Naive B cell (primary cell): ENCODE results near the gene ZFP64. TPM values are rescaled to one million over a fixed set of nuclear protein-coding genes. Genes with fewer than 3 reads are reported as not detected.
"Not testable (repeated sequence)": the region's sequence is repeated elsewhere in the genome, so short reads cannot be mapped to it uniquely, and the experiment has no call there.

ENCODE experiments used
- ATAC-seq, 2 donors: fragments of 150-1000 bp; cut with Tn5 transposase; 2 replicates each; pipeline ENCODE4 v1.10.0; 2021; ENCODE audit warnings: low read depth in 2 of 2, mild to moderate bottlenecking in 2 of 2, moderate library complexity in 2 of 2
- DNase-seq: peaks from one replicate; pipeline ENCODE4 v3.0.0; 2022
- H3K27ac Mint-ChIP-seq, 6 donors: one replicate each; pipeline ENCODE4 v1.8.0; 2020 to 2022; ENCODE audit warnings: mild to moderate bottlenecking in 6 of 6, mixed read lengths in 6 of 6, moderate library complexity in 5 of 6, inconsistent platforms in 2 of 6
- H3K27me3 Mint-ChIP-seq, 3 donors: one replicate each; pipeline ENCODE4 v1.8.0; 2021 to 2022; ENCODE audit warnings: mixed read lengths in 3 of 3, mild to moderate bottlenecking in 1 of 3
- H3K36me3 Mint-ChIP-seq, 2 donors: one replicate each; pipeline ENCODE4 v1.8.0; 2020 to 2022; ENCODE audit warnings: mixed read lengths in 2 of 2, inconsistent platforms in 1 of 2, mild to moderate bottlenecking in 1 of 2
- H3K4me1 Mint-ChIP-seq, 3 donors: one replicate each; pipeline ENCODE4 v1.8.0; 2020 to 2022; ENCODE audit warnings: mixed read lengths in 3 of 3, inconsistent platforms in 1 of 3, mild to moderate bottlenecking in 1 of 3, moderate library complexity in 1 of 3
- H3K4me3 Mint-ChIP-seq, 8 donors: one replicate each; pipeline ENCODE4 v1.8.0; 2020 to 2022; ENCODE audit warnings: mild to moderate bottlenecking in 8 of 8, mixed read lengths in 8 of 8, moderate library complexity in 8 of 8, inconsistent platforms in 2 of 8
- H3K9me3 Mint-ChIP-seq, 7 donors: one replicate each; pipeline ENCODE4 v1.8.0; 2020 to 2022; ENCODE audit warnings: mixed read lengths in 7 of 7, mild to moderate bottlenecking in 5 of 7, inconsistent platforms in 2 of 7, moderate library complexity in 1 of 7
- polyA plus RNA-seq, 6 donors: library from polyadenylated mRNA; unstranded; fragments of 300-500 nt; fragmentation: Illumina TruSeq; gene quantifications; one replicate each; pipeline ENCODE4 v1.2.3, GENCODE V29; 2021; ENCODE audit warnings: low read depth in 6 of 6

ZFP64 gene
- polyA plus RNA-seq, 6 donors from 2014 or later = 5.7 to 12.1 (median 7.9) TPM

DNA sequence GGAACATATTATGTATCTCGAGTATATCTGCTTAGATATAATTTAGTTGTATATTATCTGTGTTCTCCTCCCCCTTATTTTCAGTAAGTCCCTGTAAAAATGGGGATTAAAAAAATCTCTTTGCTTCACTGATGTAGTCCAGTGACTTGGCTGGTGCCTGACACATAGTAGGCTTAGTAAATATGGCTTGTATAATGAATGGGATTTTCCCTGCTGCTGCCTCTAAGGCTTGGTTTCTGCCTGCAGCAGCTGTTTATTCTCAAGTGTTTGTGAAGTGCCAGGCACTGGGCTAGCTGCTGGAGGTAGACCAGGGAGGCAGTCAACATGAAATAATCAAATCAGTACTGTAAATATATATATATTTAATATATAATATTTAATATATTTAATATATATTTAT, 1.6 kb upstream of the ZFP64 start:
- Mint-ChIP-seq H3K4me3 (peak overlapping the region; percentile 6 to 97 (median 91)), H3K36me3 (no peaks in the 10 kb centered on the region), H3K9me3 (peaks cover 0 to 2% (median 0%) of the 10 kb centered on the region in 7 donors), H3K27me3 (no peaks in the 10 kb centered on the region), H3K4me1 (peaks cover 9 to 25% (median 11%) of the 10 kb centered on the region in 3 donors), H3K27ac (peak overlapping the region in 3 of 6 donors; percentile 44 to 91 (median 71))
- no peak for DNase-seq
- no peak for ATAC-seq

DNA sequence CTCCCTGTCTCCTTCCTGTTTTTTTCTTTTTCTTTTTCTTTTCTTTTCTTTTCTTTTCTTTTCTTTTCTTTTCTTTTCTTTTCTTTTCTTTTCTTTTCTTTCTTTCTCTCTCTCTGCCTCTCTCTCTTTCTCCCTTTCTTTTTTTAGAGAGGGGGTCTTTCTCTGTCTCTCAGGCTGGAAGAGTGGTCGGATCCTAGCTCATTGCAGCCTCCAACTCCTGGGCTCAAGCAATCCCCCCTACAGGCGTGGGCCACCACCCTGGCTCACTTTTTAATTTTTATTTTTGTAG, 1.1 kb upstream of the ZFP64 start:
- Mint-ChIP-seq H3K4me3 (peak overlapping the region; percentile 87 to 97 (median 94)), H3K27ac (peak overlapping the region in 4 of 6 donors; percentile 62 to 91 (median 74)), H3K4me1 (peaks cover 9 to 25% (median 11%) of the 10 kb centered on the region in 3 donors)
- not testable (repeated sequence) for H3K36me3 Mint-ChIP-seq, DNase-seq, H3K27me3 Mint-ChIP-seq, H3K9me3 Mint-ChIP-seq, ATAC-seq

DNA sequence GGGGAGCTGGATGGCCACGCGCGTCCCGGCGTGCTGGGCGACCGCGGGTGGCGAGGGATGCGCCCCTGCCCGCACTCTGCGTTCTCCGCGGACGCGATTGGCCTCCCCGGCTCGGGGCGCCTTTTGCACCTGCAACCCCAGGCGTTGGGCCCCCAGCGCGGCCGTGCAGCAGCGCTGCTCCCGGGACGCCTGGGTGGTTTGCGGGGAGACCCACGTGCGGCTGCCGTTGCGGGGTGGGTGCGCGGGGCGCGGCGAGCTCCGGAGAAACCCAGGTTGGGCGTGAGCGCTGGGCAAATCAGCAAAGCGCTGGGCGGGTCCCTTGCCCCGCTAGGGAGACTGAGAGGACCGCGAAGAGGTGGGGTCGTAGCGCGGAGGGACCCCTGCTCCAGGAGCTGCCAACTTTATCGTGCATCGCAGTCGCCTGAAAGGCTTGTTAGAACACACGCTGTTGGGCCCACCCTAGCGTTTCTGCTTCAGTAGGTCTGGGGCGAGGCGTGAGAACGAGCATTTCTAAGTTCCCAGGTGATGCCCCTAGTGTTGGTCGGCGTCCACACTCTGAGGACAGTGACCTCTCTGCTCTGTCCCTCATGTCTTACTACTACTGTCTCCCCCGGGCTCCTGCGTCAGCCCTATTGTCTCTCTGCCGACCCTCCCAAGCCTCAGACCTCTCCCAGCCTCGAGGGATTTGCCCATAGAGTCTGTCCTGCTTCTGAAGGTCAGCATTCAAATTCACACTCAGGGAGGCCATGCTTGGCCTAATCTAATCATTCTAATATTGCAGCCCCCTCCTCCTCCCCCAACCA, 538 bp upstream of the ZFP64 start:
- ATAC-seq (peak; percentile 43 to 48), DNase-seq (no peak)
- Mint-ChIP-seq H3K36me3 (no peaks in the 10 kb centered on the region), H3K4me3 (peak overlapping the region; percentile 87 to 97 (median 94)), H3K27ac (peak overlapping the region; percentile 39 to 94 (median 84)), H3K9me3 (peaks cover 0 to 2% (median 0%) of the 10 kb centered on the region in 7 donors), H3K27me3 (no peaks in the 10 kb centered on the region), H3K4me1 (peaks cover 9 to 25% (median 11%) of the 10 kb centered on the region in 3 donors)

DNA sequence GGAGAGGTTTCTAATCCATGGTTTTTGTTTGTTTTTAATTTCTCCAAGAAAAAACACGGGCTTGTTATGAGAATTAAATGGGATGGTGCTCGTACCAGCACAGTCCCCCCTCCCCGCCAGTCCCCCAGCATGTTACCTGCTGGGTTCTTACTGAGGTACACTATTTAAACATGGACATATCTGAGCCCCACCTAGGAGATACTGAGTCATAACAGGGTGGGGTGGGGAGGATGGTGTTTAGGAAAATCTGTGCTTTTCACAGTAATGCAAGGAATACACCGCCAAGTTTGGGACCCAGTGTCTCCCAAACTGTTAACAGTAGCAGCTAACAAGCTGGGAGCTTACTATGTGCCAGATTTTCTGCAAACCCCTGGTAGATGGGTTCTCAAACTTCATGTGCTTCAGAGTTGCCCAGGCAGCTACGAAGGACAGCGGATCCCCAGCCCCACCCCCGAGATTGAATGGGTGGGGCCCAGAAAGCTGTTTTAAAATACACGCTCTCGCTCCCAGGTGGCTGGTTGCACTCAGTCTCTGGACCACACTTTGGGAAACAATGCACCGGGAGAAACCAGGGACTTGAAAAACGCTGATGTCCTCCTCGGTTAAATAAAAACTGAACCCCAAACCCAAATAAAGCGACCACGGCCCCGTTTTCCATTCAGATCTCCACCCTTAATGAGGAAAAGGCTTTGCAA, 995 bp downstream of the ZFP64 start:
- H3K27ac Mint-ChIP-seq = peak overlapping the region; percentile 53 to 91 (median 82)
- H3K4me3 Mint-ChIP-seq = peak overlapping the region; percentile 87 to 98 (median 94)
- peak; percentile 9 for DNase-seq

DNA sequence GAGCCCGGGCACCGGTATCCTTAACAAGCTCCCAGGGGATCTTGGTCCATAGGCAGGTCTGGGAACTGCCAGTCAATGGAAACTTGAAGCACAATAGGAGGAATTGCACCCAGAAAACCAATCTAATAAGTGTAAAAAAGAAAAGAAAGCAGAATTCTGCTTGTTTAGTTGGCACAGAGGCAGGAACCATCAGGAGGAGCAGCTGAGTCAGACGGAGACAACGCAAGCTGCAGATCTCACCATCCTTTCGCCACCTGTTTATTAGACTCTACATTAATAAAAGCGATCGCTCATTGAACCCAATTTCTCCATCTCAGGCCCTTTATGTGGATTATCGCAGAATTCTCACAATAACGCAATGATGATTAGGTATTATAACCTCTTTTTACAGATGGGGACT, 9.8 kb downstream of the ZFP64 start:
- H3K4me1 Mint-ChIP-seq = peaks cover 17 to 39% (median 24%) of the 10 kb centered on the region in 3 donors
- ATAC-seq (no peak), DNase-seq (no peak)
- peak overlapping the region in 2 of 6 donors; percentile 7 to 40 for H3K27ac Mint-ChIP-seq
- peaks cover 19 to 24% of the 10 kb centered on the region in 2 donors for H3K36me3 Mint-ChIP-seq
- H3K9me3 Mint-ChIP-seq = peaks cover 0 to 4% (median 0%) of the 10 kb centered on the region in 7 donors
- no peaks in the 10 kb centered on the region for H3K27me3 Mint-ChIP-seq
- peak overlapping the region in 1 of 8 donors; percentile 55 for H3K4me3 Mint-ChIP-seq

More for the DNA sequence above, 995 bp downstream of the ZFP64 start:
- Mint-ChIP-seq H3K4me1 (peaks cover 9 to 25% (median 11%) of the 10 kb centered on the region in 3 donors), H3K9me3 (no peaks in the 10 kb centered on the region), H3K27me3 (no peaks in the 10 kb centered on the region), H3K36me3 (no peaks in the 10 kb centered on the region)
- peak in 1 of 2 donors; percentile 15 for ATAC-seq

DNA sequence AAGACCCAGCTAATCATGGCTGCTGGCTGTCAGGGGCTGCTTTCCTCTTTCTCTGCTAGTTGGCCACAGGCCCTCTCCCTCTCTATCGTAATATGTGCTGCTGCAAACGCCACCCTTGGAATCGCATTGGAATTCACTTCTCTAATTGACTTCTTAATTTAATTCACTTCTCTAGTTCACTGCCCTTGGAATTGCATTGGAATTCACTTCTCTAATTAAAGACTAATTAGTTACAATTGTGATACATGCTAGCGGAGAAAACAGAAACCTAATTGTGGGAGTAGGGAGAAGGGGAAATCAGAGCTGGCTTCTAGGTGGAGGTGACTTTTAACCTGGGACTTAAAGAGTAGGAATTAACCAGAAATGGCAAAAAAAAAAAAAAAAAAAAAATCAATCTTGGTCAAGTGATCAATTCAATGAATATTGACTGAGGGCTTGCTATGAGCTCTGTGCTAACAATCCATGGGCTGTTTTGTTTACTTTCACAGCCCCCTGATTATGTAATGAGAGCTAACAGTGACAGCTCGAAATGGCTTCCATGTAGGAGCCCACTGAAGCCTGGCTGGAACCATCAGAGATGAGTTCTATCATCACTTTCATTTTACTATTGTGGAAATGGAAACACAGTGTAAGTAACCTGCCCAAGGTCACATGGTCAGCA, 11.3 kb downstream of the ZFP64 start:
- peak overlapping the region in 2 of 8 donors; percentile 3 to 68 for H3K4me3 Mint-ChIP-seq
- DNase-seq (no peak), ATAC-seq (no peak)
- peaks cover 0 to 4% (median 0%) of the 10 kb centered on the region in 7 donors for H3K9me3 Mint-ChIP-seq
- peak overlapping the region in 3 of 6 donors; percentile 1 to 63 (median 52) for H3K27ac Mint-ChIP-seq
- H3K36me3 Mint-ChIP-seq = peaks cover 19 to 24% of the 10 kb centered on the region in 2 donors
- no peaks in the 10 kb centered on the region for H3K27me3 Mint-ChIP-seq
- H3K4me1 Mint-ChIP-seq = peaks cover 19 to 39% (median 24%) of the 10 kb centered on the region in 3 donors

DNA sequence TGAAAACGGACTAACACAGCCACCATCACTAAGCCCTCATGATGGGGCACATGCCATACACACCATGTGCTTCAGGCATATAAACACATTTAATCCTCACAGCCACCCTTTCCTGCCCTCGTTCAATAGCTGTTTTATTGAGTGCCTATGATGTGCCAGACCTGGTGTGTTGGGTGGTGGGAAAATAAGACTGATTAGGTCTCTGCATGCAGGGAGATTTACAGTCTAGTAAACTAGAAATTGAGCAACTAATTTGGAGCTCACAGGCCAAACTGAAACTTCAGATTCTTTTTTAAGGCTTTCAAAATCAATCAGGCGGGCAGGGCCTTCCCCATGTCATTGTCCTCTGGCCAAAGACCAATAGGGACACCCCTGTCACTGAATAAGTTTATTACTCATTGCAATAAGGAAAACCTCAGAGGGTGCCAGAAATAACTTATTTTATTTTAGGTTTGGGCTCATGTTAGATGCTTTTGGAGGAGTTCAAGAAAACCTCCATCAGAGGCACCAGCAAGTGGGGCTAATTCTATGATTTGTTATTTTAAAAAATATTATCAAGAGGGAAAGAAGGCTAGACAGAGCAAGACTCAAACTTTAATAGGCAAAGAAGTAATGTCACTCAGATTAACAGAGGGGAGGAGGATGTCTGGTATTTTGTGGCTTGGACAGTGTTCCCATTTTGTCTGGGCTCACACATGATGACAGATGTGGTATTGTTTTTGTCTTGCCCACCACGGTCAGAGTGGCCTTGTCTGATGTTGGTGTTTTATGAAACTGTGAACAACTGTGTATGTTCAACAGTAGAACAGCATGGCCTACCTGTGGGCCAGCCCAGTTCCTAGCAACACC, 12.0 kb downstream of the ZFP64 start:
- Mint-ChIP-seq H3K27me3 (no peaks in the 10 kb centered on the region), H3K9me3 (peaks cover 0 to 4% (median 0%) of the 10 kb centered on the region in 7 donors), H3K36me3 (peaks cover 19 to 21% of the 10 kb centered on the region in 2 donors), H3K4me1 (peaks cover 19 to 39% (median 24%) of the 10 kb centered on the region in 3 donors), H3K27ac (peak overlapping the region in 5 of 6 donors; percentile 1 to 76 (median 59)), H3K4me3 (peak overlapping the region in 4 of 8 donors; percentile 9 to 77 (median 44))
- ATAC-seq = no peak
- peak; percentile 13 for DNase-seq

DNA sequence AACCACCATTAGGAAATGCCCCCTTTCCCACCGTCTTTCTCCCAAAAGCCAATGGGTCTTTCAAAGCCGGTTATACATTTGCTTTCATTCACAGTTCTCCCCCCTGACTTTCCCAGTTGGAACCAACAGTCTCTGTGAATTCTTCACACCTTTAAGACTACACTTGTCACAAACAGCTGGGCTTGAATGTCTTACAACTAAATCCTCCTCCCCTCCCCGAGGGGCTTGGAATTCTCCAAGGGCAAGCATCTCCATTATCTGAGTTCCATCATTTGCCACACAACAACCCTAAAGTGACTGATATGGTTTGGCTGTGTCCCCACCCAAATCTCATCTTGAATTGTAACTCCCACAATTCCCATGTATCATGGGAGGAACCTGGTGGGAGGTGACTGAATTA, 12.9 kb downstream of the ZFP64 start:
- H3K36me3 Mint-ChIP-seq = peaks cover 15 to 19% of the 10 kb centered on the region in 2 donors
- peaks cover 19 to 39% (median 24%) of the 10 kb centered on the region in 3 donors for H3K4me1 Mint-ChIP-seq
- no peak for DNase-seq
- no peaks in the 10 kb centered on the region for H3K27me3 Mint-ChIP-seq
- peak overlapping the region in 1 of 8 donors; percentile 67 for H3K4me3 Mint-ChIP-seq
- H3K9me3 Mint-ChIP-seq = peaks cover 0 to 4% (median 0%) of the 10 kb centered on the region in 7 donors
- peak overlapping the region in 3 of 6 donors; percentile 29 to 54 (median 47) for H3K27ac Mint-ChIP-seq
- ATAC-seq = no peak

DNA sequence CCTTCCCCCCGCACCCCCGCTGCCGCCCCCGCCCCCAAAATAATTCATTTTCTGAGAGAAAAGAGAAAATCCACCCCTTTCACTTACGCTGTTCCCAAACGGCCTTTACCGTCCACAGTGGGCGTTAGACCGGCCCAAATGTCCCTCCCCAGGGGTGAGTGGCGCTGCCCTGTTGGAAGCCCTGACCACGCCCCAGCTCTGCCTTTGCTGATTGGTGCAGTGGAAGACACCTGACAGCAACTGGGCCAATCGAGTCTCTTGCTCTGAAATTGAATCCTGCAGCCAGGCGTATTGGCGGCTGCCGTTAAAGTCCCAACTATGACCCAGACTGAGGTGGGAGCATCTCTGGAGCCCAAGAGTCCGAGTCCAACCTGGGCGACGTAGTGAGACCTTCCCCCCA, 15.7 kb downstream of the ZFP64 start:
- H3K4me1 Mint-ChIP-seq = peaks cover 23 to 39% (median 24%) of the 10 kb centered on the region in 3 donors
- peaks cover 9 to 16% of the 10 kb centered on the region in 2 donors for H3K36me3 Mint-ChIP-seq
- no peaks in the 10 kb centered on the region for H3K27me3 Mint-ChIP-seq
- H3K27ac Mint-ChIP-seq = no peak overlapping the region
- no peak for ATAC-seq
- H3K4me3 Mint-ChIP-seq = peak overlapping the region in 1 of 8 donors; percentile 52
- H3K9me3 Mint-ChIP-seq = peaks cover 0 to 4% (median 0%) of the 10 kb centered on the region in 7 donors
- DNase-seq = no peak

DNA sequence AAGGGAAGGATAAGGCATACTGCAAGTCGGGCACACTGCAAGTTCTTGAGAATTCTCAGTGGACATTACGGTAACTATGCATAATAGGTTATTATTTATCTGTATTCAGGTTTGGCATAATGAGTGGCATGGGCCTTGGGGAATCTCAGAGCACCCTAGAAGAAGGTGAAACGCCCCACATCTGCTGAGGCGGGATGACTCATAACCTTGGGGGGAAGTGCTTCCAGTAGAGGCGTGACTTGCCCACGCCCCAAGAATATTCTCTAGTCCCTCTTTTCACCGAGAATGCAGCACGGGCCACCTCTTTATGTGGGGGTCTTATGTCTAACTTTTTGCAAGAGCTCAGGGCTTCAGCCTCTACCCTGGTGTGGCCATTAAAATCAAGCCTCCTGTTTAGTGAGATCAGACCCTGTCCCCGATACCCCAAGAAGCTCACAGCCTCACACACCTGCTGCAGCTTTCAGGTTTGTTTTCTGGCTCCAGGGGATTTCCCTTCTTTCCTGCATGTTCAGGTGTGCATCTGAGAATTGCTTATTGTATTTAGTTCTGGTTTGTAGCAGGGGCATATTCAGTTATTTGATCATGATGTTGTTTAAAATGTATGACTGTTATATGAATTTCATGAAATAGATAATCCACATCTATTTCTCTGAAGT, 19.1 kb downstream of the ZFP64 start:
- Mint-ChIP-seq H3K4me1 (peaks cover 18 to 34% (median 18%) of the 10 kb centered on the region in 3 donors), H3K27me3 (no peaks in the 10 kb centered on the region), H3K4me3 (peak overlapping the region in 1 of 8 donors; percentile 61), H3K27ac (peak overlapping the region in 1 of 6 donors; percentile 87), H3K9me3 (no peaks in the 10 kb centered on the region), H3K36me3 (peaks cover 0 to 7% of the 10 kb centered on the region in 2 donors)
- ATAC-seq (no peak), DNase-seq (no peak)

DNA sequence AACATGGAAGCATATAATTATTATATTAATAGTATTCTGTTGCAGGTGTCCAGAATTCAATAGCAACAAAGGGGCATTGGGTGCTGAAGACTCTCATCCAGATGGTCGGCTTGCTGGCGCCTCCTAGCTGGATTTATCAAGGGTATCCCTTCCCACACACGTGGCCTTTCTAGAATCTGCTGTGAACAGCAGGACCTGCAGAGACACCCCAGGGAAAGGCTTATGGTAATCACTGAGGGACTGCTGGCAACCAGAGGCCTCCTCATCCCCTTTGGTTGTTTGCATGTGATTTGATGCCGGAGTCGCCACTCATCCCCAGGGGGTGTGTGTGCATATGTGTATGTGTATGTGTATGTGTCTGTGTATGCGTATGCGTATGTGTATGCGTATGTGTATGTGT, 20.6 kb downstream of the ZFP64 start:
- H3K4me1 Mint-ChIP-seq = peaks cover 18 to 34% (median 18%) of the 10 kb centered on the region in 3 donors
- H3K36me3 Mint-ChIP-seq = peaks cover 5 to 7% of the 10 kb centered on the region in 2 donors
- DNase-seq (no peak), ATAC-seq (no peak)
- H3K9me3 Mint-ChIP-seq = peaks cover 0 to 5% (median 2%) of the 10 kb centered on the region in 7 donors
- no peak overlapping the region for H3K4me3 Mint-ChIP-seq
- peak overlapping the region in 2 of 6 donors; percentile 67 to 72 for H3K27ac Mint-ChIP-seq
- H3K27me3 Mint-ChIP-seq = no peaks in the 10 kb centered on the region

DNA sequence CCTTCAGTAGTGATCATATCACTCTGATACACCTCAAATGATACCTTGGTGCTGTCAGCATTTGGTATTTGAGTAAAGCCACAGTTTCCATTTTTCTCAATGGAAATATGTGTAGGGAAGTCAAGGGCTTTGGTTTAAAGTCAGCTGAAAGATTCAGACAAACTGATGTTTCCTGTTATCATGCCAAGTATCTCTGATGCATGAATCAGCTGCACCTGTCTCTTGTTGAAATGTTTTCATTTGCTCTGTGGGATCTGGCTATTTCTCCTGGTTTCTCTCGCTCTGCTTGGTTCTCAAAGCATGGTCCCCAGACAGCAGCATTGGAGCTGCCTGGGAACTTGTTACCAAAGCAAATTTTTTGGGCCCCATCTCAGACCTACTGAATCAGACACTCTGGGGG, 23.5 kb downstream of the ZFP64 start:
- Mint-ChIP-seq H3K4me3 (peak overlapping the region in 1 of 8 donors; percentile 67), H3K36me3 (peaks cover 23 to 26% of the 10 kb centered on the region in 2 donors), H3K9me3 (peaks cover 0 to 9% (median 4%) of the 10 kb centered on the region in 7 donors), H3K27me3 (no peaks in the 10 kb centered on the region), H3K27ac (peak overlapping the region in 3 of 6 donors; percentile 7 to 87 (median 71)), H3K4me1 (peaks cover 15 to 32% (median 18%) of the 10 kb centered on the region in 3 donors)
- ATAC-seq (no peak), DNase-seq (no peak)
